ENCODE data around the gene IL2. TPM values are rescaled to one million over a fixed set of nuclear protein-coding genes. Genes with fewer than 3 reads are reported as not detected.

Gene IL2
- not detected for total RNA-seq

- Histone ChIP-seq H3K4me1 (replicated peaks in 1 of 2) (no peaks in the 10 kb centered on the region), H3K4me3 (no peak within 1 kb of the TSS), H3K27ac (no peak within 1 kb of the TSS)
- no peak for ATAC-seq (replicated peaks in 6 of 8)
- in situ Hi-C loops (cut with MboI; ENCODE audit: low pct_unique_long_range_greater_than_20kb in 2 of 9, low sequenced_read_pairs in 9 of 9, unreplicated experiment in 9 of 9), result no loop called here
- WGBS, 10 experiments, result 19 to 100% (median 87%) methylated on average over 1 to 2 of the region's 2 CpGs
These were observed at the start of gene IL2 for GRCh38 chr4:122456231-122457116. Gene IL2, minus strand, starts transcription at chr4:122456725. Its CDS starts 285 bp downstream, at chr4:122456440.

GRCh38 chr4:122503214-122503613 is 46.7 kb upstream of the IL2 start:
- no peak overlapping the region for H3K4me3 ChIP-seq
- H3K4me1 ChIP-seq (replicated peaks in 1 of 2), result peaks cover 0 to 2% of the 10 kb centered on the region in 2 donors
- in situ Hi-C loops (cut with MboI; ENCODE audit: low pct_unique_long_range_greater_than_20kb in 2 of 9, low sequenced_read_pairs in 9 of 9, unreplicated experiment in 9 of 9), result no loop called here
- no peak for ATAC-seq (replicated peaks in 6 of 8)
- 24 to 81% (median 41%) methylated on average over 1 to 3 of the region's 3 CpGs; no CpG with 5 or more reads in 5 of the 10 experiments for WGBS, 10 experiments
- no peak overlapping the region for H3K27ac ChIP-seq

GRCh38 chr4:122500852-122501501 is 44.5 kb upstream of the IL2 start:
- no peak overlapping the region for H3K27ac ChIP-seq
- in situ Hi-C loops (cut with MboI; ENCODE audit: low pct_unique_long_range_greater_than_20kb in 2 of 9, low sequenced_read_pairs in 9 of 9, unreplicated experiment in 9 of 9), result no loop called here
- peaks cover 0 to 2% of the 10 kb centered on the region in 2 donors for H3K4me1 ChIP-seq (replicated peaks in 1 of 2)
- ATAC-seq (replicated peaks in 6 of 8), result peak in 3 of 8 experiments; percentile 21 to 61 (median 25)
- WGBS, 10 experiments, result 3 to 87% (median 75%) methylated on average over 2 to 4 of the region's 4 CpGs; no CpG with 5 or more reads in 1 of the 10 experiments
- H3K4me3 ChIP-seq, result no peak overlapping the region

GRCh38 chr4:122489061-122489460 is 32.5 kb upstream of the IL2 start:
- H3K4me3 ChIP-seq, result no peak overlapping the region
- H3K4me1 ChIP-seq (replicated peaks in 1 of 2), result no peaks in the 10 kb centered on the region
- no peak overlapping the region for H3K27ac ChIP-seq
- ATAC-seq (replicated peaks in 6 of 8), result no peak
- in situ Hi-C loops (cut with MboI; ENCODE audit: low pct_unique_long_range_greater_than_20kb in 2 of 9, low sequenced_read_pairs in 9 of 9, unreplicated experiment in 9 of 9), result no loop called here

- WGBS, 10 experiments, result 0 to 71% (median 49%) methylated on average over 1 to 4 of the region's 4 CpGs; no CpG with 5 or more reads in 2 of the 10 experiments
- no peak overlapping the region for H3K27ac ChIP-seq
- no peaks in the 10 kb centered on the region for H3K4me1 ChIP-seq (replicated peaks in 1 of 2)
- no peak for ATAC-seq (replicated peaks in 6 of 8)
- in situ Hi-C loops (cut with MboI; ENCODE audit: low pct_unique_long_range_greater_than_20kb in 2 of 9, low sequenced_read_pairs in 9 of 9, unreplicated experiment in 9 of 9), result no loop called here
- H3K4me3 ChIP-seq, result no peak overlapping the region
These were observed 27.0 kb upstream of the IL2 start for GRCh38 chr4:122483481-122483880.

DNA sequence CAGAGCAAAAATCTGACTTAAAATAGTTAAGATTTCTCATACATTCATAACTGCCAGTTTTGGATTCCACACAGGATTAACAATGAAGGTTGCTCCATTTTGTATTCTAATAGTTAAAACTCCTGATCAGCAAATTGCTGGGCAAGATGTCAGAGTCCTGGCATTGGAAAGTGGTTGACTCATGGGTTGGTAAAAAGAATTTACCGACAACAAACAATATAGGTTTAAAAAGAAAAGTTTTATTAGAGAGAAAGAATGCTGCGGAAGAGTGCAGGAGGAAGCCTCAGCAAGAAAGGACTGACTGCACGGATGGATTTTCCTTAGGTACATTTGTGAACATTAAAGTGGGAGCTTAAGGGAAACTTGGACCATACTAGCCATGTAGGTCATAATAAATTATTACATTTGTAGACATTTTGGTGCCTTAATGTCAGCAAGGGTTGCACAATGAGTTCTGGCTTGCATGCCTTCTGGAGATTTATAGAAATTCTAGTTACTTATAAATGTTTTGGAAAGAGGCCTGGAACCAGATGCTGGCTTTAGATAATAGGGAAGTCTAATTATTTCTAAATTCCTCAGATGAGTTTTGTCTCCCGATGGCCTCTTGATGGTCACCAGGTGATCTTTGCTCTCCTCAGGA is 25.4 kb upstream of the IL2 start:
- in situ Hi-C loops (cut with MboI; ENCODE audit: low pct_unique_long_range_greater_than_20kb in 2 of 9, low sequenced_read_pairs in 9 of 9, unreplicated experiment in 9 of 9), result no loop called here
- Histone ChIP-seq H3K27ac (no peak overlapping the region), H3K4me3 (no peak overlapping the region), H3K4me1 (replicated peaks in 1 of 2) (no peaks in the 10 kb centered on the region)
- WGBS, 10 experiments, result 3 to 94% (median 67%) methylated on average over 2 to 4 of the region's 4 CpGs; no CpG with 5 or more reads in 1 of the 10 experiments
- no peak for ATAC-seq (replicated peaks in 6 of 8)

DNA sequence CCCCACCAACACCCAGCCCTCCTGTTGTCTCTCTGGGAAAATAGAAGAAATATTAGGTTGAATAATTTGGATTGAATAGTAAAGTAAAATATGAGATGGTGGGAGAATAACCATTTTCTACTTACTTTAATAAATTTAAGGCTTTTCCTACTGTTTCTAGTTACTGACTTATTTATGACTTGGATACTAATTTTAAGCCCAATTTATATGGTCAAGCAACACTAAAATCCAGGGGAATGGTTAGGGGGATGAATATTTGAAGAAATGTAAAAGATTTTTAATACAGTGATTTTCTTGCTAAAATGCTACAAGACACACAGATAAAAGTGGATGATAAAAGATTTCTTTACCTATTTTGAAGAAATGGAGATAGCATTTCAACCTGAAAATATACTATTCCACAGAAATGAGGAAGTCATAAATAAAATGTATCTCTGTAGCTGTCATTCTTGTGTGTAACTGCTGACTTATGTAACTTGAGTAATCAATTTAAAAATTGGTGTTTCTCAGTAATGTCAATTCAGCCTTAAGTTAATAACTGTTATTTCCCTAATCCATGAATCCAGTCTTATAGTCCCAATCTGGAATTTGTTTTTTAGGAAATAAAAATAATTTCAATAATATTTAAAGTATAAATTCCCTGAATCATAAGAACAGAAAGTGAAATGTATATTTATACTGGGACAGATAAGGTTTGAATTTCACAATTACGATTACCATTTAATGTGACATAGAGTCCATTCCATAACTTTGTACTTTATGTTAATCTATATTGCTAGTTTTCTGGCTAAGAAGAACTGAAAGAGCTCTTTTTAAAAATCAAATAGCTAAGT is 24.3 kb upstream of the IL2 start:
- 13 to 100% (median 87%) methylated on average over 1 of the region's 1 CpG; no CpG with 5 or more reads in 2 of the 10 experiments for WGBS, 10 experiments
- Histone ChIP-seq H3K4me1 (replicated peaks in 1 of 2) (no peaks in the 10 kb centered on the region), H3K4me3 (no peak overlapping the region), H3K27ac (no peak overlapping the region)
- ATAC-seq (replicated peaks in 6 of 8), result no peak
- in situ Hi-C loops (cut with MboI; ENCODE audit: low pct_unique_long_range_greater_than_20kb in 2 of 9, low sequenced_read_pairs in 9 of 9, unreplicated experiment in 9 of 9), result no loop called here

- ATAC-seq (replicated peaks in 6 of 8), result peak in 3 of 8 experiments; percentile 67 to 96 (median 91)
- in situ Hi-C loops (cut with MboI; ENCODE audit: low pct_unique_long_range_greater_than_20kb in 2 of 9, low sequenced_read_pairs in 9 of 9, unreplicated experiment in 9 of 9), result no loop called here
- WGBS, 10 experiments, result 0 to 73% (median 41%) methylated on average over 1 to 5 of the region's 5 CpGs; no CpG with 5 or more reads in 2 of the 10 experiments
- Histone ChIP-seq H3K4me3 (no peak overlapping the region), H3K4me1 (replicated peaks in 1 of 2) (no peaks in the 10 kb centered on the region), H3K27ac (no peak overlapping the region)
These were observed 23.5 kb upstream of the IL2 start for GRCh38 chr4:122479935-122480416.

DNA sequence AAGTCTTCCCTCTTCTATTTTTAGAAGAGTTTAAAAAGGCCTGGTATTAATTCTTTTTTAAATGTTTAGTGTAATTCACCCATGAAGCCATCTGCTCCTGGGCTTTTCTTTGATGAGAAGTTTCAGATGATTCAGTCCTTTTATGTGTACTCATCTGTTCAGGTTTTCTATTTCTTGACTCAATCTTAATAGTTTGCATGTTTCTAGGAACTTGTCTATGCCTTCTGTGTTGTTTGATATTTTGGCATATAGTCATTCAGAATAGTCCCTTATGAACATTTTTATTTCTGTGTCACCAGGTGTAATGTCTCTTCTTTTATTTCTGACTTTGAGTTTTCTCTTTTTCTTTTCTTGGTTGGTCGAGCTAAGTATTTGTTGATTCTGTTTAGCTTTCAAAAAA is 20.2 kb upstream of the IL2 start:
- WGBS, 10 experiments, result 0 to 79% (median 67%) methylated on average over 1 of the region's 1 CpG; no CpG with 5 or more reads in 1 of the 10 experiments
- no peak overlapping the region for H3K4me3 ChIP-seq
- H3K27ac ChIP-seq, result no peak overlapping the region
- in situ Hi-C loops (cut with MboI; ENCODE audit: low pct_unique_long_range_greater_than_20kb in 2 of 9, low sequenced_read_pairs in 9 of 9, unreplicated experiment in 9 of 9), result no loop called here
- ATAC-seq (replicated peaks in 6 of 8), result no peak
- no peaks in the 10 kb centered on the region for H3K4me1 ChIP-seq (replicated peaks in 1 of 2)

DNA sequence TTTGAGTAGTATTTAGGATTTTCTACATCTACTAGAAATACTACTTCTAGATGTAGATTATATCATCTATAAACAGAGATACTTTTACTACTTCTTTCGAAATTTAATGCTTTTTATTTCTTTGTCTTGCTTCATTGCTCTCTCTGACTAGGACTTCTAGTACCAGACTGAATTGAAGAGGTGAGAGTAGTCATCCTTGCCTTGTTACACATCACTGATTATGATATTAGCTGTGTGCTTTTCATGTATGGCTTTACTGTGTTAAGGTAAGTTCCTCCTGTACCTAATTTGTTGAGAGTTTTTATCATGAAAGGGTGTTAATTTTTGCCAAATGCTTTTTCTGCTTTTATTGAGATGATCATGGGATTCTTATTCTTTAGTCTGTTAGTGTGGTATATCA is 19.6 kb upstream of the IL2 start:
- H3K27ac ChIP-seq, result no peak overlapping the region
- ATAC-seq (replicated peaks in 6 of 8), result no peak
- in situ Hi-C loops (cut with MboI; ENCODE audit: low pct_unique_long_range_greater_than_20kb in 2 of 9, low sequenced_read_pairs in 9 of 9, unreplicated experiment in 9 of 9), result no loop called here
- no peak overlapping the region for H3K4me3 ChIP-seq
- no peaks in the 10 kb centered on the region for H3K4me1 ChIP-seq (replicated peaks in 1 of 2)
- 0 to 60% (median 33%) methylated on average over 1 of the region's 1 CpG; no CpG with 5 or more reads in 1 of the 10 experiments for WGBS, 10 experiments

GRCh38 chr4:122475233-122475632 is 18.7 kb upstream of the IL2 start:
- no peak for ATAC-seq (replicated peaks in 6 of 8)
- Histone ChIP-seq H3K27ac (no peak overlapping the region), H3K4me3 (no peak overlapping the region), H3K4me1 (replicated peaks in 1 of 2) (no peaks in the 10 kb centered on the region)
- WGBS, 10 experiments, result 10 to 88% (median 77%) methylated on average over 2 to 3 of the region's 3 CpGs; no CpG with 5 or more reads in 2 of the 10 experiments
- in situ Hi-C loops (cut with MboI; ENCODE audit: low pct_unique_long_range_greater_than_20kb in 2 of 9, low sequenced_read_pairs in 9 of 9, unreplicated experiment in 9 of 9), result no loop called here

GRCh38 chr4:122469457-122469856 is 12.9 kb upstream of the IL2 start:
- in situ Hi-C loops (cut with MboI; ENCODE audit: low pct_unique_long_range_greater_than_20kb in 2 of 9, low sequenced_read_pairs in 9 of 9, unreplicated experiment in 9 of 9), result no loop called here
- no peak overlapping the region for H3K27ac ChIP-seq
- no peaks in the 10 kb centered on the region for H3K4me1 ChIP-seq (replicated peaks in 1 of 2)
- WGBS, 10 experiments, result 0 to 100% (median 70%) methylated on average over 1 of the region's 1 CpG
- ATAC-seq (replicated peaks in 6 of 8), result no peak
- no peak overlapping the region for H3K4me3 ChIP-seq

Measured in motor neuron (in vitro differentiated cells).